Nephron (organoid): ENCODE results near the gene HDAC3.
"Not testable (repeated sequence)": the region's sequence is repeated elsewhere in the genome, so short reads cannot be mapped to it uniquely, and the experiment has no call there.

Source experiments
- H3K27ac Mint-ChIP-seq, 3 experiments: 2 replicates each; pipeline ENCODE4 v1.8.0; 2020; ENCODE audit warnings: mixed read lengths in 3 of 3, mild to moderate bottlenecking in 2 of 3, moderate library complexity in 1 of 3
- H3K27me3 Mint-ChIP-seq: 2 replicates; pipeline ENCODE4 v1.8.0; 2021; ENCODE audit warnings: low read depth, mild to moderate bottlenecking, moderate library complexity, mixed read lengths
- H3K36me3 Mint-ChIP-seq: 2 replicates; pipeline ENCODE4 v1.8.0; 2020; ENCODE audit warnings: low read depth, mixed read lengths
- H3K4me1 Mint-ChIP-seq: 2 replicates; pipeline ENCODE4 v1.8.0; 2020; ENCODE audit warnings: mixed read lengths
- H3K4me3 Mint-ChIP-seq, 3 experiments: 2 replicates each; pipeline ENCODE4 v1.8.0; 2020; ENCODE audit warnings: mild to moderate bottlenecking in 3 of 3, mixed read lengths in 3 of 3, moderate library complexity in 2 of 3
- H3K9me3 Mint-ChIP-seq: 2 replicates; pipeline ENCODE4 v1.8.0; 2020; ENCODE audit warnings: mixed read lengths
- CTCF ChIP-seq, 3 experiments: fragments of 200-600 bp; sonication (generic); IDR thresholded peaks; one replicate each; pipeline ENCODE4 v1.5.0; 2021; ENCODE audit warnings: antibody characterized with exemption in 3 of 3; ENCODE audit not compliant: unreplicated experiment in 3 of 3

The HDAC3 gene

GRCh38 chr5:141617682-141618029 is 19.0 kb downstream of the HDAC3 start:
- Mint-ChIP-seq H3K27me3 (no peaks in the 10 kb centered on the region), H3K27ac (peak overlapping the region; percentile 88 to 98 (median 91)), H3K9me3 (no peaks in the 10 kb centered on the region), H3K36me3 (peaks cover 13% of the 10 kb centered on the region), H3K4me1 (peaks cover 26% of the 10 kb centered on the region), H3K4me3 (peak overlapping the region; percentile 96 to 98 (median 96))
- no peak for TF ChIP-seq CTCF (IDR thresholded peaks at IDR 0.05; ENCODE audit: unreplicated experiment in 3 of 3)

GRCh38 chr5:141617128-141617527 is 19.5 kb downstream of the HDAC3 start:
- Mint-ChIP-seq H3K4me3 (peak overlapping the region; percentile 96 to 98 (median 96)), H3K27me3 (no peaks in the 10 kb centered on the region), H3K9me3 (no peaks in the 10 kb centered on the region), H3K27ac (peak overlapping the region; percentile 14 to 98 (median 91)), H3K36me3 (peaks cover 13% of the 10 kb centered on the region), H3K4me1 (peaks cover 26% of the 10 kb centered on the region)
- no peak for TF ChIP-seq CTCF (IDR thresholded peaks at IDR 0.05; ENCODE audit: unreplicated experiment in 3 of 3)

- Mint-ChIP-seq H3K4me1 (peaks cover 26% of the 10 kb centered on the region), H3K27me3 (no peaks in the 10 kb centered on the region), H3K4me3 (peak overlapping the region; percentile 96 to 98 (median 96)), H3K27ac (peak overlapping the region in 2 of 3 experiments; percentile 59 to 98), H3K9me3 (no peaks in the 10 kb centered on the region), H3K36me3 (peaks cover 9% of the 10 kb centered on the region)
- no peak for TF ChIP-seq CTCF (IDR thresholded peaks at IDR 0.05; ENCODE audit: unreplicated experiment in 3 of 3)
These were observed 20.5 kb downstream of the HDAC3 start for GRCh38 chr5:141615991-141616720.

GRCh38 chr5:141613344-141613743 is 23.3 kb downstream of the HDAC3 start:
- Mint-ChIP-seq H3K4me1 (peaks cover 26% of the 10 kb centered on the region), H3K4me3 (no peak overlapping the region), H3K27me3 (no peaks in the 10 kb centered on the region), H3K36me3 (peaks cover 12% of the 10 kb centered on the region), H3K27ac (no peak overlapping the region), H3K9me3 (no peaks in the 10 kb centered on the region)
- TF ChIP-seq CTCF (IDR thresholded peaks at IDR 0.05; ENCODE audit: unreplicated experiment in 3 of 3): no peak

- Mint-ChIP-seq H3K4me3 (no peak overlapping the region), H3K36me3 (peaks cover 12% of the 10 kb centered on the region), H3K27ac (peak overlapping the region in 1 of 3 experiments; percentile 30), H3K9me3 (no peaks in the 10 kb centered on the region), H3K4me1 (peaks cover 6% of the 10 kb centered on the region), H3K27me3 (no peaks in the 10 kb centered on the region)
- no peak for TF ChIP-seq CTCF (IDR thresholded peaks at IDR 0.05; ENCODE audit: unreplicated experiment in 3 of 3)
These were observed 25.4 kb downstream of the HDAC3 start for GRCh38 chr5:141611289-141611688.

- H3K4me1 Mint-ChIP-seq, H3K4me3 Mint-ChIP-seq, H3K9me3 Mint-ChIP-seq, H3K27me3 Mint-ChIP-seq, H3K36me3 Mint-ChIP-seq: not testable (repeated sequence)
- peak overlapping the region in 1 of 3 experiments; percentile 39 for H3K27ac Mint-ChIP-seq
These were observed 26.7 kb downstream of the HDAC3 start for GRCh38 chr5:141609921-141610320.
